ENCODE results near the gene KSR1.

The KSR1 gene

GRCh38 chr17:27621536-27621935 is 165.3 kb downstream of the KSR1 start:
- TF ChIP-seq POU6F1 (CRISPR knock-in tag; IDR thresholded peaks at IDR 0.05; ENCODE audit: borderline replicate concordance, low read depth) (no peak), TOX (CRISPR knock-in tag; IDR thresholded peaks at IDR 0.05; ENCODE audit: borderline replicate concordance) (no peak)
- no peak for ATAC-seq

- no peak for ATAC-seq
- TF ChIP-seq ZFP30 (CRISPR knock-in tag; IDR thresholded peaks at IDR 0.05) (no peak), CSRNP3 (CRISPR knock-in tag; IDR thresholded peaks at IDR 0.05) (no peak), PPARA (CRISPR knock-in tag; IDR thresholded peaks at IDR 0.05; ENCODE audit: borderline replicate concordance) (no peak), TCF4 (CRISPR knock-in tag; IDR thresholded peaks at IDR 0.05; ENCODE audit: borderline replicate concordance) (no peak), POU6F1 (CRISPR knock-in tag; IDR thresholded peaks at IDR 0.05; ENCODE audit: borderline replicate concordance, low read depth) (no peak), OSR1 (CRISPR knock-in tag; IDR thresholded peaks at IDR 0.05) (no peak), ZNF8 (CRISPR knock-in tag; IDR thresholded peaks at IDR 0.05) (no peak), TOX (CRISPR knock-in tag; IDR thresholded peaks at IDR 0.05; ENCODE audit: borderline replicate concordance) (no peak), CSDC2 (CRISPR knock-in tag; IDR thresholded peaks at IDR 0.05) (no peak), ESRRG (CRISPR knock-in tag; IDR thresholded peaks at IDR 0.05) (no peak), RARB (CRISPR knock-in tag; IDR thresholded peaks at IDR 0.05) (no peak), BACH2 (CRISPR knock-in tag; IDR thresholded peaks at IDR 0.05; ENCODE audit: borderline replicate concordance) (no peak), ARNTL (CRISPR knock-in tag; IDR thresholded peaks at IDR 0.05; ENCODE audit: borderline replicate concordance, low read depth) (no peak), ZC3H10 (CRISPR knock-in tag; IDR thresholded peaks at IDR 0.05) (no peak), ISL1 (CRISPR knock-in tag; IDR thresholded peaks at IDR 0.05) (no peak), GLIS3 (CRISPR knock-in tag; IDR thresholded peaks at IDR 0.05) (no peak)
- TF ChIP-seq, protein P1, sequence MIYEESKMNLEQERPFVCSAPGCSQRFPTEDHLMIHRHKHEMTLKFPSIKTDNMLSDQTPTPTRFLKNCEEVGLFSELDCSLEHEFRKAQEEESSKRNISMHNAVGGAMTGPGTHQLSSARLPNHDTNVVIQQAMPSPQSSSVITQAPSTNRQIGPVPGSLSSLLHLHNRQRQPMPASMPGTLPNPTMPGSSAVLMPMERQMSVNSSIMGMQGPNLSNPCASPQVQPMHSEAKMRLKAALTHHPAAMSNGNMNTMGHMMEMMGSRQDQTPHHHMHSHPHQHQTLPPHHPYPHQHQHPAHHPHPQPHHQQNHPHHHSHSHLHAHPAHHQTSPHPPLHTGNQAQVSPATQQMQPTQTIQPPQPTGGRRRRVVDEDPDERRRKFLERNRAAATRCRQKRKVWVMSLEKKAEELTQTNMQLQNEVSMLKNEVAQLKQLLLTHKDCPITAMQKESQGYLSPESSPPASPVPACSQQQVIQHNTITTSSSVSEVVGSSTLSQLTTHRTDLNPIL (CRISPR knock-in tag; IDR thresholded peaks at IDR 0.05; ENCODE audit: low read depth) = no peak
- TF ChIP-seq, protein P2, sequence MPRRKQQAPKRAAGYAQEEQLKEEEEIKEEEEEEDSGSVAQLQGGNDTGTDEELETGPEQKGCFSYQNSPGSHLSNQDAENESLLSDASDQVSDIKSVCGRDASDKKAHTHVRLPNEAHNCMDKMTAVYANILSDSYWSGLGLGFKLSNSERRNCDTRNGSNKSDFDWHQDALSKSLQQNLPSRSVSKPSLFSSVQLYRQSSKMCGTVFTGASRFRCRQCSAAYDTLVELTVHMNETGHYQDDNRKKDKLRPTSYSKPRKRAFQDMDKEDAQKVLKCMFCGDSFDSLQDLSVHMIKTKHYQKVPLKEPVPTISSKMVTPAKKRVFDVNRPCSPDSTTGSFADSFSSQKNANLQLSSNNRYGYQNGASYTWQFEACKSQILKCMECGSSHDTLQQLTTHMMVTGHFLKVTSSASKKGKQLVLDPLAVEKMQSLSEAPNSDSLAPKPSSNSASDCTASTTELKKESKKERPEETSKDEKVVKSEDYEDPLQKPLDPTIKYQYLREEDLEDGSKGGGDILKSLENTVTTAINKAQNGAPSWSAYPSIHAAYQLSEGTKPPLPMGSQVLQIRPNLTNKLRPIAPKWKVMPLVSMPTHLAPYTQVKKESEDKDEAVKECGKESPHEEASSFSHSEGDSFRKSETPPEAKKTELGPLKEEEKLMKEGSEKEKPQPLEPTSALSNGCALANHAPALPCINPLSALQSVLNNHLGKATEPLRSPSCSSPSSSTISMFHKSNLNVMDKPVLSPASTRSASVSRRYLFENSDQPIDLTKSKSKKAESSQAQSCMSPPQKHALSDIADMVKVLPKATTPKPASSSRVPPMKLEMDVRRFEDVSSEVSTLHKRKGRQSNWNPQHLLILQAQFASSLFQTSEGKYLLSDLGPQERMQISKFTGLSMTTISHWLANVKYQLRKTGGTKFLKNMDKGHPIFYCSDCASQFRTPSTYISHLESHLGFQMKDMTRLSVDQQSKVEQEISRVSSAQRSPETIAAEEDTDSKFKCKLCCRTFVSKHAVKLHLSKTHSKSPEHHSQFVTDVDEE (CRISPR knock-in tag; IDR thresholded peaks at IDR 0.05) = no peak
- TF ChIP-seq, protein P3, sequence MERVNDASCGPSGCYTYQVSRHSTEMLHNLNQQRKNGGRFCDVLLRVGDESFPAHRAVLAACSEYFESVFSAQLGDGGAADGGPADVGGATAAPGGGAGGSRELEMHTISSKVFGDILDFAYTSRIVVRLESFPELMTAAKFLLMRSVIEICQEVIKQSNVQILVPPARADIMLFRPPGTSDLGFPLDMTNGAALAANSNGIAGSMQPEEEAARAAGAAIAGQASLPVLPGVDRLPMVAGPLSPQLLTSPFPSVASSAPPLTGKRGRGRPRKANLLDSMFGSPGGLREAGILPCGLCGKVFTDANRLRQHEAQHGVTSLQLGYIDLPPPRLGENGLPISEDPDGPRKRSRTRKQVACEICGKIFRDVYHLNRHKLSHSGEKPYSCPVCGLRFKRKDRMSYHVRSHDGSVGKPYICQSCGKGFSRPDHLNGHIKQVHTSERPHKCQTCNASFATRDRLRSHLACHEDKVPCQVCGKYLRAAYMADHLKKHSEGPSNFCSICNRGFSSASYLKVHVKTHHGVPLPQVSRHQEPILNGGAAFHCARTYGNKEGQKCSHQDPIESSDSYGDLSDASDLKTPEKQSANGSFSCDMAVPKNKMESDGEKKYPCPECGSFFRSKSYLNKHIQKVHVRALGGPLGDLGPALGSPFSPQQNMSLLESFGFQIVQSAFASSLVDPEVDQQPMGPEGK (CRISPR knock-in tag; IDR thresholded peaks at IDR 0.05; ENCODE audit: borderline replicate concordance) = no peak
Observed at GRCh38 chr17:27621942-27622559, 165.8 kb downstream of the KSR1 start.

DNA sequence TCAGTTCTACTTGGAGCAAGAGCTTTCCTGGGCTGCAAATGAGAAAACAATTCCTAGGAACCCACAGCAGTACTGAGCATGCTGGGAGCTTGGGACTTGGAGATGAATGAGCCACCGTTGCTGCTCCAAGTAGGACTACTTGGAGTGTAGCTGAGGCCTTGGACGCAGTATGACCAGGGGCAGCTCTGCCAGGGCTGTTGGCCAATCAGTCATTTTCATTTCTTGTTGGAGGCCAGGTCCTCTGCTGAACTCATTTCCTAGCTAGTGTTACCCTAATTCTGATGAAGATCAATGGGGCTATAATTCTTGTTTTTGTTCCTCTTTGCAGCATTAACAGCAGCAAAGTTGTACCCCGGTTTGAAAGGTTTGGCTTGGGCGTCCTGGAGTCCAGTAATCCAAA is 166.7 kb downstream of the KSR1 start:
- no peak for ATAC-seq
- no peak for TF ChIP-seq ZC3H10 (CRISPR knock-in tag; IDR thresholded peaks at IDR 0.05)
- no peak for TF ChIP-seq PPARA (CRISPR knock-in tag; IDR thresholded peaks at IDR 0.05; ENCODE audit: borderline replicate concordance)
- TF ChIP-seq TOX (CRISPR knock-in tag; IDR thresholded peaks at IDR 0.05; ENCODE audit: borderline replicate concordance) = no peak
- no peak for TF ChIP-seq ISL1 (CRISPR knock-in tag; IDR thresholded peaks at IDR 0.05)
- TF ChIP-seq, protein P2 (CRISPR knock-in tag; IDR thresholded peaks at IDR 0.05) = no peak
- TF ChIP-seq, protein P1 (CRISPR knock-in tag; IDR thresholded peaks at IDR 0.05; ENCODE audit: low read depth) = no peak
- TF ChIP-seq CSRNP3 (CRISPR knock-in tag; IDR thresholded peaks at IDR 0.05) = no peak
- TF ChIP-seq ZNF8 (CRISPR knock-in tag; IDR thresholded peaks at IDR 0.05) = no peak
- TF ChIP-seq GLIS3 (CRISPR knock-in tag; IDR thresholded peaks at IDR 0.05) = no peak

All from SK-N-SH treated with all-trans-retinoic acid at 6 μM for 48 hours (cell line).